HFFc6 (cell line): ENCODE data around the gene SRRD. TPM values are rescaled to one million over a fixed set of nuclear protein-coding genes. Genes with fewer than 3 reads are reported as not detected.
A peak's percentile ranks its signal among the peaks of the same experiment; 100 is the strongest.

Source experiments
- DNase-seq: peaks from one replicate; pipeline ENCODE4 v3.0.0-alpha.2; 2018
- H3K27ac Mint-ChIP-seq: 2 replicates; pipeline ENCODE4 v1.8.0; 2020; ENCODE audit warnings: mild to moderate bottlenecking, mixed read lengths
- H3K27me3 Mint-ChIP-seq: 2 replicates; pipeline ENCODE4 v1.8.0; 2021; ENCODE audit warnings: mild to moderate bottlenecking, moderate library complexity, mixed read lengths; ENCODE audit not compliant: insufficient read depth
- H3K36me3 Mint-ChIP-seq: 2 replicates; pipeline ENCODE4 v1.8.0; 2021; ENCODE audit warnings: low read depth, mixed read lengths
- H3K4me1 Mint-ChIP-seq: 2 replicates; pipeline ENCODE4 v1.8.0; 2020; ENCODE audit warnings: low read depth, mixed read lengths
- H3K4me3 Mint-ChIP-seq: 2 replicates; pipeline ENCODE4 v1.8.0; 2020; ENCODE audit warnings: mild to moderate bottlenecking, moderate library complexity, mixed read lengths
- H3K9me3 Mint-ChIP-seq: 2 replicates; pipeline ENCODE4 v1.8.0; 2020; ENCODE audit warnings: mild to moderate bottlenecking, mixed read lengths
- total RNA-seq, 6 experiments: library from RNA; stranded (reverse); fragmentation: NEBNext Ultra II Directional; extraction: Animal tissue kit (Norgen Biotek cat#: 25700); gene quantifications; 2 replicates in 1 of 6; 3 replicates in 5 of 6; pipeline ENCODE4 v1.2.3, GENCODE V29; 2021
- TF ChIP-seq, protein P1 (sequence below): fragments of 200-600 bp; sonication (generic); IDR thresholded peaks from 2 replicates; pipeline ENCODE4 v1.5.0; 2021; ENCODE audit warnings: antibody characterized with exemption, mild to moderate bottlenecking

SRRD gene
- total RNA-seq, 6 experiments from 2014 or later: 15.0 to 21.2 (median 19.1) TPM

GRCh38 chr22:26439559-26439958 lies 44.1 kb upstream of the SRRD start:
- TF ChIP-seq, protein P1, sequence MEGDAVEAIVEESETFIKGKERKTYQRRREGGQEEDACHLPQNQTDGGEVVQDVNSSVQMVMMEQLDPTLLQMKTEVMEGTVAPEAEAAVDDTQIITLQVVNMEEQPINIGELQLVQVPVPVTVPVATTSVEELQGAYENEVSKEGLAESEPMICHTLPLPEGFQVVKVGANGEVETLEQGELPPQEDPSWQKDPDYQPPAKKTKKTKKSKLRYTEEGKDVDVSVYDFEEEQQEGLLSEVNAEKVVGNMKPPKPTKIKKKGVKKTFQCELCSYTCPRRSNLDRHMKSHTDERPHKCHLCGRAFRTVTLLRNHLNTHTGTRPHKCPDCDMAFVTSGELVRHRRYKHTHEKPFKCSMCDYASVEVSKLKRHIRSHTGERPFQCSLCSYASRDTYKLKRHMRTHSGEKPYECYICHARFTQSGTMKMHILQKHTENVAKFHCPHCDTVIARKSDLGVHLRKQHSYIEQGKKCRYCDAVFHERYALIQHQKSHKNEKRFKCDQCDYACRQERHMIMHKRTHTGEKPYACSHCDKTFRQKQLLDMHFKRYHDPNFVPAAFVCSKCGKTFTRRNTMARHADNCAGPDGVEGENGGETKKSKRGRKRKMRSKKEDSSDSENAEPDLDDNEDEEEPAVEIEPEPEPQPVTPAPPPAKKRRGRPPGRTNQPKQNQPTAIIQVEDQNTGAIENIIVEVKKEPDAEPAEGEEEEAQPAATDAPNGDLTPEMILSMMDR: no peak
- H3K4me1 Mint-ChIP-seq: peaks cover 13% of the 10 kb centered on the region; the same call in 1 of the 2 replicates
- no peak overlapping the region for H3K27ac Mint-ChIP-seq
- no peak overlapping the region for H3K4me3 Mint-ChIP-seq
- DNase-seq: no peak
- H3K27me3 Mint-ChIP-seq: peaks cover 1% of the 10 kb centered on the region
- H3K36me3 Mint-ChIP-seq: no peaks in the 10 kb centered on the region
- H3K9me3 Mint-ChIP-seq: no peaks in the 10 kb centered on the region

DNA sequence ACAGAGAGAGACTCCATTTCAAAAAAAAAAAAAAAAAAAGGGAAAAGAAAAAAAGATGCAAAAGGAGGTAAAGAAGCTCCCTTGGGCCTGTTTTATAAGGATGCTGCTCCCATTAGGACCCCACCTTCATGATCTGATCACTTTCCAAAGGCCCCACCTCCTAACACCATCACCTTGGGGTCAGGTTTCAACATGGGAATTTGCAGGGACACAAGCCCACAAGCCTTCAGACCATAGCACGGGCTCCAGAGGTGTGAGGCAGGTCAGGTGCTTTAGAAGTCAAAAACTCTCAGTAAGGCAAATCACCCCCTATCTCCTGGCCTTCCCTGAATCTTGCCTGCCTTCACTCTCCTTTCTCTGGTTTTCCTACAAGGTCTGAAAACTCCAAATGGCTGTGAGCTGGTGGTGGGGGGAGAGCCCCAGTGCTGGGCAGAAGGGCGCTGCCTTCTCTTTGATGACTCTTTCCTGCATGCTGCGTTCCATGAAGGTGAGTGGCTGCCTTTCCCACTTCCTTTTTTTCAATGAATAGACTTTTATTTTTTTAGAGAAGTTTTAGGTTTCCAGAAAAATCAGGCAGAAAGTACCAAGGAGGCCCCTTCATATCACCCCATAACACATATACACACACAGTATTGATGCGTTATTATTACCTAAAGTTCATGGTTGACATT lies 41.5 kb upstream of the SRRD start:
- no peak overlapping the region for H3K4me3 Mint-ChIP-seq
- H3K27me3 Mint-ChIP-seq: peaks cover 1% of the 10 kb centered on the region; the same call in 1 of the 2 replicates
- peak overlapping the region; percentile 15; the same call in 1 of the 2 replicates for H3K27ac Mint-ChIP-seq
- DNase-seq: no peak
- H3K9me3 Mint-ChIP-seq: no peaks in the 10 kb centered on the region
- TF ChIP-seq, protein P1: no peak
- peaks cover 13% of the 10 kb centered on the region; the same call in 1 of the 2 replicates for H3K4me1 Mint-ChIP-seq
- H3K36me3 Mint-ChIP-seq: no peaks in the 10 kb centered on the region

GRCh38 chr22:26443901-26444690 lies 39.6 kb upstream of the SRRD start:
- TF ChIP-seq, protein P1: no peak
- DNase-seq: no peak
- peaks cover 1% of the 10 kb centered on the region; the same call in 1 of the 2 replicates for H3K27me3 Mint-ChIP-seq
- H3K4me3 Mint-ChIP-seq: no peak overlapping the region
- no peaks in the 10 kb centered on the region for H3K9me3 Mint-ChIP-seq
- H3K27ac Mint-ChIP-seq: no peak overlapping the region
- H3K4me1 Mint-ChIP-seq: peaks cover 8% of the 10 kb centered on the region; the same call in 1 of the 2 replicates
- H3K36me3 Mint-ChIP-seq: no peaks in the 10 kb centered on the region

GRCh38 chr22:26444777-26445176 lies 38.9 kb upstream of the SRRD start:
- Mint-ChIP-seq H3K4me1 (peaks cover 8% of the 10 kb centered on the region; the same call in 1 of the 2 replicates), H3K27me3 (peaks cover 1% of the 10 kb centered on the region; the same call in 1 of the 2 replicates)
- TF ChIP-seq, protein P1: no peak

DNA sequence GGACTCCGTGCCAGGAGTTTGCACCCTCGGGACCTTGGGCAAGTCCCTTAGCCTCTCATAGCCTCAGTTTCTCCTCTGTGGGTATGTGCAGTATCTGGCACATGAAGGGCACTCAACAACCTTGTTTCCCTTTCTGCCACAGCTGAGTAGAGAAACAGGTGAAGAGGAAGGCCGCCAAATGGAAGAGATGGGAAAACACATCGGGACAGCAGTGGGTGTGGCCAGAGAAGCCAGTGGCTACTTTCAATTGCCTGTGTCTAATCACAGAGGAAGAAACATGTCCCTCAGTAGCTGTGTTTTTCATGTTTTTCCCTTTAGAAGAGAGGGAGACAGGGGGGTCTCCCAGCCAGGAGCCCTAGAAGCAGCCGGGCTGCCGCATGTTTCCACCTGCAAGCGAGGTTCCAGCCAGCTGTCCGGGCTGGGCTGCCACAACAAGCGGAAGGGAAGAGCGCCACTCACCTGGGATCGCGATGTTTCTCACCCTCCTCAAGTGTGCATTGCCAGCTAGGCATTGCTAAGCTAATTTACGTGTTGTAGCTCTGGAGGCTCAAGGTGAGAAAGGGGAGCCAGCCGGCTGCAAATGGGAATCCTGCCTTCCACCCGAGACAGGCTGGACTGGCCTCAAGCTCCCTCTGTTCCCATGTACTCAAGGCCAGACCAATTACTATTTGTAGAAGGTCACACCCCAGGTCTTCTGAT lies 38.0 kb upstream of the SRRD start:
- Mint-ChIP-seq H3K4me3 (no peak overlapping the region), H3K36me3 (no peaks in the 10 kb centered on the region; the same call in 1 of the 2 replicates), H3K27ac (no peak overlapping the region), H3K4me1 (peaks cover 8% of the 10 kb centered on the region; the same call in 1 of the 2 replicates), H3K27me3 (peaks cover 1% of the 10 kb centered on the region), H3K9me3 (no peaks in the 10 kb centered on the region)
- TF ChIP-seq, protein P1: no peak
- no peak for DNase-seq

More at GRCh38 chr22:26444777-26445176, 38.9 kb upstream of the SRRD start:
- no peak overlapping the region for H3K4me3 Mint-ChIP-seq
- no peaks in the 10 kb centered on the region for H3K9me3 Mint-ChIP-seq
- no peak overlapping the region for H3K27ac Mint-ChIP-seq
- DNase-seq: no peak
- no peaks in the 10 kb centered on the region for H3K36me3 Mint-ChIP-seq
